A673 (cell line): ENCODE results near the gene NRXN2. TPM values are rescaled to one million over a fixed set of nuclear protein-coding genes. Genes with fewer than 3 reads are reported as not detected.
A peak's percentile ranks its signal among the peaks of the same experiment; 100 is the strongest.

Source experiments
- BruUV-seq: library from RNA; stranded (reverse); fragments of 400-500 nt; replicated peaks from 2 replicates; lab custom pipeline; 2021; lab: Mats Ljungman, UMichigan
- CTCF ChIA-PET: fragments of 300-600 bp; sonication (Branson Sonifier 250); formaldehyde crosslinking; loops from one replicate; lab custom pipeline; 2022; ENCODE audit warnings: antibody characterized with exemption; lab: Charles Lee
- POLR2A ChIA-PET: fragments of 300-600 bp; sonication (Branson Sonifier 250); formaldehyde crosslinking; loops from one replicate; lab custom pipeline; 2022; ENCODE audit warnings: antibody characterized with exemption; ENCODE audit not compliant: low non-redundant PET; lab: Charles Lee
- DNase-seq: peaks from one replicate; pipeline ENCODE4 v3.0.0-alpha.2; 2015; ENCODE audit warnings: low spot score
- H3K27ac ChIP-seq: fragments of 200-600 bp; sonication (generic); 2 replicates; pipeline ENCODE4 v1.5.1; 2016; ENCODE audit warnings: mixed run types, low read depth, mild to moderate bottlenecking, mixed read lengths, antibody characterized with exemption, low read length; ENCODE audit not compliant: poor library complexity, severe bottlenecking
- H3K27me3 ChIP-seq: fragments of 200-600 bp; sonication (generic); replicated peaks from 2 replicates; pipeline ENCODE4 v1.6.1; 2017; ENCODE audit warnings: mixed run types, low read depth, mild to moderate bottlenecking, mixed read lengths, antibody characterized with exemption, low read length; ENCODE audit not compliant: insufficient read depth, poor library complexity
- H3K36me3 ChIP-seq: fragments of 200-600 bp; sonication (generic); 2 replicates; pipeline ENCODE4 v1.6.1; 2016; ENCODE audit warnings: mixed run types, mild to moderate bottlenecking, mixed read lengths, antibody characterized with exemption, low read length; ENCODE audit not compliant: insufficient read depth, poor library complexity, severe bottlenecking
- H3K4me1 ChIP-seq: fragments of 200-600 bp; sonication (generic); 2 replicates; pipeline ENCODE4 v1.6.1; 2017; ENCODE audit warnings: mixed run types, mild to moderate bottlenecking, mixed read lengths, antibody characterized with exemption, low read length; ENCODE audit not compliant: insufficient read depth, poor library complexity, severe bottlenecking
- H3K4me3 ChIP-seq: fragments of 200-600 bp; sonication (generic); 2 replicates; pipeline ENCODE4 v1.5.1; 2016; ENCODE audit warnings: low read depth, mixed run types, mild to moderate bottlenecking, mixed read lengths, low read length; ENCODE audit not compliant: poor library complexity, severe bottlenecking
- H3K9me3 ChIP-seq: fragments of 200-600 bp; sonication (generic); 2 replicates; pipeline ENCODE4 v1.6.1; 2016; ENCODE audit warnings: mixed run types, low read depth, mild to moderate bottlenecking, mixed read lengths, antibody characterized with exemption, low read length; ENCODE audit not compliant: poor library complexity, severe bottlenecking
- EZH2 ChIP-seq: fragments of 200-600 bp; sonication (generic); IDR thresholded peaks from 2 replicates; pipeline ENCODE4 v1.6.1; 2017; ENCODE audit warnings: borderline replicate concordance, low read depth, mild to moderate bottlenecking, mixed read lengths, antibody characterized with exemption, low read length; ENCODE audit not compliant: poor library complexity, severe bottlenecking
- intact Hi-C: fragments of 100-400 bp; cut with micrococcal nuclease; formaldehyde crosslinking; loops from one replicate; pipeline ENCODE4 v1.10.0; 2022; ENCODE audit not compliant: unreplicated experiment
- total RNA-seq: library from RNA; stranded (reverse); gene quantifications from 2 replicates; pipeline ENCODE4 v1.2.3, GENCODE V29; 2021
- TF ChIP-seq, protein P1 (sequence below): fragments of 300-800, 200-600 bp; sonication (generic); conservative IDR thresholded peaks from 2 replicates; pipeline ENCODE4 v1.5.1; 2017; ENCODE audit warnings: low read depth, mild to moderate bottlenecking, antibody characterized with exemption, low read length, moderate library complexity, mixed read lengths

Gene NRXN2
- total RNA-seq, 1 experiment from 2014 or later: 5.0 TPM

DNA sequence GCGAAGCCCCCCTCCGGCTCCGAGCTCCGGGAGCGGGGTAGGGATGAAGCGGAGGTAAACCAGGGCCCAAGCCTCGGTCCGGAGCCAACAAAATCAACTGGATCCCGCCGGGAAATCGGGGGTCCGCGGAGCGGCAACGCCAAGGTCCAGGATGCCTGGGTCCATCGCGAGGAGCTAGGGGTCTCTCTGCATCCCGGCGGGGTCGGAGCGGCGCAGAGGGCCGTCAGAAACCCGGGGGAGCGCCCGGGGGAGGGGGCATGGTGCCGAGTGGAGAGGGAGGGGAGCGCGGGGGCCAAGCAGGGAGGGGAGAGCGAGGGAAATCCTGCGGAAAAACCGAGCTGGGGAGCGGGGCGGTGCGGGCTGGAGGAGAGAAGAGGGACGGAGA is 80.1 kb downstream of the NRXN2 start:
- Histone ChIP-seq H3K4me3 (peak overlapping the region; percentile 45), H3K27ac (no peak overlapping the region), H3K36me3 (no peaks in the 10 kb centered on the region), H3K27me3 (peaks cover 64% of the 10 kb centered on the region), H3K9me3 (no peaks in the 10 kb centered on the region), H3K4me1 (peaks cover 16% of the 10 kb centered on the region)
- POLR2A ChIA-PET: no interaction called here
- DNase-seq: no peak
- CTCF ChIA-PET: interaction anchor here (0.7 kb wide), 1 partner anchor 134 kb away, joined by 10 read pairs; no protein-coding TSS in a partner anchor
- no TSS peak for BruUV-seq
- TF ChIP-seq EZH2: peak; percentile 94
- TF ChIP-seq, protein P1, sequence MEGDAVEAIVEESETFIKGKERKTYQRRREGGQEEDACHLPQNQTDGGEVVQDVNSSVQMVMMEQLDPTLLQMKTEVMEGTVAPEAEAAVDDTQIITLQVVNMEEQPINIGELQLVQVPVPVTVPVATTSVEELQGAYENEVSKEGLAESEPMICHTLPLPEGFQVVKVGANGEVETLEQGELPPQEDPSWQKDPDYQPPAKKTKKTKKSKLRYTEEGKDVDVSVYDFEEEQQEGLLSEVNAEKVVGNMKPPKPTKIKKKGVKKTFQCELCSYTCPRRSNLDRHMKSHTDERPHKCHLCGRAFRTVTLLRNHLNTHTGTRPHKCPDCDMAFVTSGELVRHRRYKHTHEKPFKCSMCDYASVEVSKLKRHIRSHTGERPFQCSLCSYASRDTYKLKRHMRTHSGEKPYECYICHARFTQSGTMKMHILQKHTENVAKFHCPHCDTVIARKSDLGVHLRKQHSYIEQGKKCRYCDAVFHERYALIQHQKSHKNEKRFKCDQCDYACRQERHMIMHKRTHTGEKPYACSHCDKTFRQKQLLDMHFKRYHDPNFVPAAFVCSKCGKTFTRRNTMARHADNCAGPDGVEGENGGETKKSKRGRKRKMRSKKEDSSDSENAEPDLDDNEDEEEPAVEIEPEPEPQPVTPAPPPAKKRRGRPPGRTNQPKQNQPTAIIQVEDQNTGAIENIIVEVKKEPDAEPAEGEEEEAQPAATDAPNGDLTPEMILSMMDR: no peak
- intact Hi-C loops: no loop called here

DNA sequence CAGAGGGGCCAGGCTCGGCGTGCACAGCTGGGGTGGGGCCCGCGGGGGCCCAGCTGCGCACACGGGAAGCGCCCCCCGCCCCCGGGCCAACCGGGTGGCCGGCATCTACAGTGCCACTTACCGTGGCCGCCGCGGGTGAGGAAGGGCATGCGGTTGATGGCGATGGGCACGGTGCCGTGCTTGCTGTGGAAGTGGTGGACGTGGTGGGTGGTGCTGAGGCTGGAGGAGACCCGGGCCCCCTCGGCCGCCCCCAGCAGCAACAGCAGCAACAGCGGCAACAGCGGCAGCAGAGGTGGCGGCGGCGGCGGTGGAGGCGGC is 80.6 kb downstream of the NRXN2 start:
- CTCF ChIA-PET: no interaction called here
- no peak overlapping the region for H3K27ac ChIP-seq

DNA sequence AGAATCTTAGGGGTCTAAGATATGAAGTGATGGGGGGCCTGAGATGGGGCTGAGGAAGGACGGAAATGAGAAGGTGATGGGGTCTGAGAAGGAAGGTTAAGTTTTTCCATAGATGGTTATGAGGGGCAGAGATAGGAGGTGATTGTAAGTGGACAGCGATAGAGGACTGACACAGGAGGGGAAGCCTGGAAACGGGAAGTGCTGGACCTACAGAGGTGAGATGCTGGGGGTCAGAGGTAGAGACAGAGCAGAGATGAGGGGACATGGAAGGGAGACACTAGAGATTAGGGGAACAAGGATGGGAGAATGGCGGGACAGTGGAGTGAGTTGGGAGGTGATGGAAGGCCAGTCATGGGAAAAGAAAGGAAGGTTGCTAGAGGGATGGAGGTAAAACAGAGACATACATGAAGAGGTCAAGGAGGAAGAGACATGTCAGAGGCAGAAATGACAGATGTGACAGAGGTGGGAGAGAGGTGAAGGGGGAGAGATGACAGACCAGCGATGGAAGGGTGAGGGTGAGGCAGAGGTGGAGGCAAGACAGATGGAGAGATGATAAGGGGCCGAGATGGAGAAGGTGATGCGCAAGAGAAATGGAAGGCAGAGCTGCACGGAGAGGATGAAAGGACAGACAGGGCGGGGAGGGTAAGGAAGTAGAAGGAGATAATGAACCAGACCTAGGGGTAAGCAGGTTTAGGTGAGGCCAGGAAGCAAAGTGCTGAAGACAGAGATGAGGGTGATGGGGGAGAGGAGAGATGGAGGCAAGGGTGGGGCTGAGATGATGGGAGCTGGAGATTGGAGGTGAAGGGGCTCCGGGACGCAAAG is 81.2 kb downstream of the NRXN2 start:
- Histone ChIP-seq H3K27me3 (peaks cover 64% of the 10 kb centered on the region), H3K9me3 (no peaks in the 10 kb centered on the region), H3K36me3 (no peaks in the 10 kb centered on the region), H3K4me1 (peaks cover 20% of the 10 kb centered on the region), H3K4me3 (peak overlapping the region; percentile 45), H3K27ac (no peak overlapping the region)
- no peak for DNase-seq
- no TSS peak for BruUV-seq
- TF ChIP-seq EZH2: peak; percentile 90
- TF ChIP-seq, protein P1: no peak
- intact Hi-C loops: no loop called here
- ChIA-PET POLR2A (no interaction called here), CTCF (no interaction called here)

More for the DNA sequence above, 80.6 kb downstream of the NRXN2 start:
- Histone ChIP-seq H3K27me3 (peaks cover 64% of the 10 kb centered on the region), H3K4me1 (peaks cover 20% of the 10 kb centered on the region), H3K4me3 (peak overlapping the region; percentile 45), H3K9me3 (no peaks in the 10 kb centered on the region), H3K36me3 (no peaks in the 10 kb centered on the region)
- DNase-seq: no peak
- intact Hi-C loops: no loop called here
- peak; percentile 58 for TF ChIP-seq EZH2
- TF ChIP-seq, protein P1: no peak
- no TSS peak for BruUV-seq
- POLR2A ChIA-PET: no interaction called here
